Astrocyte (in vitro differentiated cells and primary cell): ENCODE data around the gene RABEP1. TPM values are rescaled to one million over a fixed set of nuclear protein-coding genes. Genes with fewer than 3 reads are reported as not detected.

Experiments used
- DNase-seq: peaks from one replicate; pipeline ENCODE4 v3.0.0-alpha.2; 2010; ENCODE audit warnings: low read depth
- FAIRE-seq: peaks from 2 replicates; lab custom pipeline; 2011; peaks lifted over from hg19 to GRCh38; lab: Jason Lieb, UNC
- H2AFZ ChIP-seq: 2 replicates; pipeline ENCODE4 v1.6.0; 2012; ENCODE audit warnings: low read depth, low read length, inconsistent platforms
- H3K27ac ChIP-seq: 2 replicates; pipeline ENCODE4 v1.5.1; 2011; ENCODE audit warnings: low read depth, low read length, inconsistent platforms
- H3K27me3 ChIP-seq: 2 replicates; pipeline ENCODE4 v1.6.0; 2011; ENCODE audit warnings: low read length, inconsistent platforms; ENCODE audit not compliant: insufficient read depth
- H3K36me3 ChIP-seq: 2 replicates; pipeline ENCODE4 v1.5.1; 2011; ENCODE audit warnings: low read length, inconsistent platforms; ENCODE audit not compliant: insufficient read depth
- H3K4me1 ChIP-seq: 2 replicates; pipeline ENCODE4 v1.5.1; 2011; ENCODE audit warnings: low read length, inconsistent platforms; ENCODE audit not compliant: insufficient read depth
- H3K4me2 ChIP-seq: 2 replicates; pipeline ENCODE4 v1.6.0; 2012; ENCODE audit warnings: low read length, inconsistent platforms
- H3K4me3 ChIP-seq: 2 replicates; pipeline ENCODE4 v1.5.1; 2011; ENCODE audit warnings: low read depth, mild to moderate bottlenecking, low read length, inconsistent platforms; ENCODE audit not compliant: insufficient read depth
- H3K79me2 ChIP-seq: 2 replicates; pipeline ENCODE4 v1.6.0; 2012; ENCODE audit warnings: mild to moderate bottlenecking, low read length, inconsistent platforms; ENCODE audit not compliant: insufficient read depth
- H3K9ac ChIP-seq: 2 replicates; pipeline ENCODE4 v1.6.0; 2012; ENCODE audit warnings: mild to moderate bottlenecking, low read length, inconsistent platforms
- H3K9me3 ChIP-seq: 2 replicates; pipeline ENCODE4 v1.5.1; 2012; ENCODE audit warnings: low read depth, mild to moderate bottlenecking, low read length, inconsistent platforms; ENCODE audit not compliant: insufficient read depth
- H4K20me1 ChIP-seq: 2 replicates; pipeline ENCODE4 v1.6.0; 2012; ENCODE audit warnings: low read length, inconsistent platforms; ENCODE audit not compliant: insufficient read depth
- H3K27ac Mint-ChIP-seq: one replicate; pipeline ENCODE4 v1.8.0; 2021; ENCODE audit warnings: mild to moderate bottlenecking, mixed read lengths; ENCODE audit not compliant: unreplicated experiment
- H3K27me3 Mint-ChIP-seq: one replicate; pipeline ENCODE4 v1.8.0; 2021; ENCODE audit warnings: low read depth, mixed read lengths; ENCODE audit not compliant: unreplicated experiment
- H3K36me3 Mint-ChIP-seq: one replicate; pipeline ENCODE4 v1.8.0; 2021; ENCODE audit warnings: low read depth, mixed read lengths; ENCODE audit not compliant: unreplicated experiment
- H3K4me1 Mint-ChIP-seq: one replicate; pipeline ENCODE4 v1.8.0; 2021; ENCODE audit warnings: low read depth, mixed read lengths; ENCODE audit not compliant: unreplicated experiment
- H3K4me3 Mint-ChIP-seq: one replicate; pipeline ENCODE4 v1.8.0; 2021; ENCODE audit warnings: mild to moderate bottlenecking, moderate library complexity, mixed read lengths; ENCODE audit not compliant: unreplicated experiment
- H3K9me3 Mint-ChIP-seq: one replicate; pipeline ENCODE4 v1.8.0; 2021; ENCODE audit warnings: mild to moderate bottlenecking, mixed read lengths; ENCODE audit not compliant: unreplicated experiment
- EZH2 ChIP-seq: IDR thresholded peaks from 2 replicates; pipeline ENCODE4 v1.6.1; 2012; ENCODE audit warnings: mild to moderate bottlenecking, low read length, inconsistent platforms; ENCODE audit not compliant: insufficient read depth
- total RNA-seq: library from RNA; stranded (reverse); gene quantifications from 2 replicates; pipeline ENCODE4 v1.2.1, GENCODE V29; 2021
- TF ChIP-seq, protein P1 (sequence below): IDR thresholded peaks from 2 replicates; pipeline ENCODE4 v1.5.1; 2011; ENCODE audit warnings: low read depth, mild to moderate bottlenecking, inconsistent platforms, low read length, moderate library complexity; ENCODE audit not compliant: insufficient read depth

Gene RABEP1
- total RNA-seq, 1 donor from 2014 or later: 49.0 TPM

DNA sequence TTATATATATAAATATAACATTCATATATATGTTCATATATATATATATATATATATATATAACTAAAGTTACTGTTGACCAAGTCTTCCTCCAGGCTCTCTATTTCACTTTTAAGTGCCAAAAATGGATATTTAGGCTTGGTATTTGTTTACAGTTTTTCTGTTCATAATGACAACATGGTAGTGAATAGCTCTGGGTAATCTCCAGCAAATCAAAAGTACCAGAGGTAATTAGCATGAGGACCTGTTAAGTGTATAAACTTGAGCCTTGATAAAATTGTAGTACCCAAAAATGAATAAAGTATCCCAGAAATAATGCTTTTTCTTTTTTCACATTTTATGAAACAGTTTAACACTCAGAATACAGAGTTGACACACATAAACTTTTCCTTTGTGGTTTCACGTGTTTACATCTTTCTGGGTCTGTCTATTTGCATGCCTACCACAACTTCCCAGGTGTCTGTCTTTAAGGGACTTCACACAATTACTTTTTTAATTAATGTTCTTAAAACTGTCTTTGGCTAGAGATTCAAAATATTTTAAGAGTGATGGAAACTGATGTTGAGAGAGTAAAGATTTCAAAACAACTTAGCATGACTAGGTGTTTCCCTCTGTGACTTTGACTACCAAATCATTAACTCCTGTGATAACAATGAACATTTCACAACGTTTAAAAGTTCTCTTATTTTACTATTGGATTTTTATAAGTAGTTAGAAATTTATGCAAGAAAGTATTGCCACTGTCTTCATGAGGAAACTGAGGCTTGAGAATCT, 47.9 kb downstream of the RABEP1 start:
- H3K9me3 ChIP-seq: no peaks in the 10 kb centered on the region
- Mint-ChIP-seq H3K36me3 (peaks cover 7% of the 10 kb centered on the region), H3K27ac (no peak overlapping the region), H3K4me1 (peaks cover 11% of the 10 kb centered on the region), H3K9me3 (no peaks in the 10 kb centered on the region), H3K27me3 (no peaks in the 10 kb centered on the region), H3K4me3 (no peak overlapping the region)
- H3K27me3 ChIP-seq: no peaks in the 10 kb centered on the region
- H3K27ac ChIP-seq: no peak overlapping the region
- TF ChIP-seq EZH2: no peak
- TF ChIP-seq, protein P1, sequence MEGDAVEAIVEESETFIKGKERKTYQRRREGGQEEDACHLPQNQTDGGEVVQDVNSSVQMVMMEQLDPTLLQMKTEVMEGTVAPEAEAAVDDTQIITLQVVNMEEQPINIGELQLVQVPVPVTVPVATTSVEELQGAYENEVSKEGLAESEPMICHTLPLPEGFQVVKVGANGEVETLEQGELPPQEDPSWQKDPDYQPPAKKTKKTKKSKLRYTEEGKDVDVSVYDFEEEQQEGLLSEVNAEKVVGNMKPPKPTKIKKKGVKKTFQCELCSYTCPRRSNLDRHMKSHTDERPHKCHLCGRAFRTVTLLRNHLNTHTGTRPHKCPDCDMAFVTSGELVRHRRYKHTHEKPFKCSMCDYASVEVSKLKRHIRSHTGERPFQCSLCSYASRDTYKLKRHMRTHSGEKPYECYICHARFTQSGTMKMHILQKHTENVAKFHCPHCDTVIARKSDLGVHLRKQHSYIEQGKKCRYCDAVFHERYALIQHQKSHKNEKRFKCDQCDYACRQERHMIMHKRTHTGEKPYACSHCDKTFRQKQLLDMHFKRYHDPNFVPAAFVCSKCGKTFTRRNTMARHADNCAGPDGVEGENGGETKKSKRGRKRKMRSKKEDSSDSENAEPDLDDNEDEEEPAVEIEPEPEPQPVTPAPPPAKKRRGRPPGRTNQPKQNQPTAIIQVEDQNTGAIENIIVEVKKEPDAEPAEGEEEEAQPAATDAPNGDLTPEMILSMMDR: no peak
- H3K36me3 ChIP-seq: peaks cover 14% of the 10 kb centered on the region
- H4K20me1 ChIP-seq: peaks cover 7% of the 10 kb centered on the region
- DNase-seq (peak; percentile 17), FAIRE-seq (peak; percentile 65)
- no peak overlapping the region for H3K4me2 ChIP-seq
- H3K4me1 ChIP-seq: peaks cover 8% of the 10 kb centered on the region
- no peak overlapping the region for H3K9ac ChIP-seq
- no peak overlapping the region for H3K4me3 ChIP-seq
- H3K79me2 ChIP-seq: peaks cover 30% of the 10 kb centered on the region
- no peak overlapping the region for H2AFZ ChIP-seq

DNA sequence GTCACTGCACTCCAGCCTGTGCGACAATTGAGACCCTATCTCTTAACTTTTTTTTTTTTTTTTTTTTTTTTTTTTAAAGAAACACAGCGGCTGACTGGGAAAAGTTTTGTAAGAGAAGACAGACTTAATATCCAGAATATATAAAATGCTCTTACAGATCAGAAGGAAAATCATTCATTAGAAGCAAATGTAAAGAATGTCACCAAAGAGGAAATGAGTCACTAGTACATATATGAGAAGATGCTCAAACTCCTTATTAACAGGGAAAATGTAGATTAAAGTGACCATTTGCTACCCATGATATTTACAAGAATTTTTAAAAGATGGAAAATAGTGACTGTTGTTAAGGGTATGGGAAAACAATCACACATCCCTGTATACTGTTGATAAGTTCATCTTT, 48.9 kb downstream of the RABEP1 start:
- H4K20me1 ChIP-seq: peaks cover 12% of the 10 kb centered on the region
- peaks cover 30% of the 10 kb centered on the region for H3K79me2 ChIP-seq
- no peaks in the 10 kb centered on the region for H3K27me3 ChIP-seq
- Mint-ChIP-seq H3K4me3 (no peak overlapping the region), H3K4me1 (peaks cover 11% of the 10 kb centered on the region), H3K36me3 (peaks cover 9% of the 10 kb centered on the region), H3K27ac (no peak overlapping the region), H3K9me3 (no peaks in the 10 kb centered on the region), H3K27me3 (no peaks in the 10 kb centered on the region)
- H3K27ac ChIP-seq: no peak overlapping the region
- DNase-seq: no peak
- no peak for FAIRE-seq
- no peak overlapping the region for H3K4me3 ChIP-seq
- no peak overlapping the region for H3K9ac ChIP-seq
- no peak for TF ChIP-seq EZH2
- TF ChIP-seq, protein P1: no peak
- no peak overlapping the region for H3K4me2 ChIP-seq
- H3K9me3 ChIP-seq: no peaks in the 10 kb centered on the region
- H3K4me1 ChIP-seq: peaks cover 8% of the 10 kb centered on the region
- H2AFZ ChIP-seq: no peak overlapping the region
- H3K36me3 ChIP-seq: peaks cover 14% of the 10 kb centered on the region

DNA sequence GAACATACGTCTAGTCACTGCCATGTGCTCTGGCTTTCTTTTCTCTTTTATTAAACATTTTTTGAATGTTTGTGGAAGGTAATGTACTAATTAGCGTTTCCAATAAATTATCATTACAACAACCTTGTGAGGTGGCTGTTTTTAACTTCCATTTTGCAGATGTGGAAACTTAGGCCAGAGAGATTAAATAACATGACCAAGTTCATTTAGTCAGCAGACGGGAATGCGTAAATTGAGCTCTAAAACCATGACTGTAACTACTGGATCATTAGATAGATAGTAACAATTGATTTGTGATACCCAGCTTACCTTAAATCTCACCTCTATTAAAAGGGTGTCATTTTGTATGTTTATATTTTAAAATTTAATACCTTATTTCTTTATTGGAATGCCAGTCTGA, 49.4 kb downstream of the RABEP1 start:
- H3K4me3 Mint-ChIP-seq: no peak overlapping the region
- no peak overlapping the region for H3K27ac Mint-ChIP-seq
- H3K9ac ChIP-seq: no peak overlapping the region

More for the DNA sequence above, 49.4 kb downstream of the RABEP1 start:
- Histone ChIP-seq H4K20me1 (peaks cover 12% of the 10 kb centered on the region), H3K4me2 (no peak overlapping the region), H2AFZ (no peak overlapping the region), H3K9me3 (no peaks in the 10 kb centered on the region), H3K4me3 (no peak overlapping the region), H3K79me2 (peaks cover 27% of the 10 kb centered on the region), H3K27ac (no peak overlapping the region), H3K4me1 (peaks cover 8% of the 10 kb centered on the region), H3K36me3 (peaks cover 14% of the 10 kb centered on the region), H3K27me3 (no peaks in the 10 kb centered on the region)
- peak; percentile 78 for FAIRE-seq
- Mint-ChIP-seq H3K36me3 (peaks cover 9% of the 10 kb centered on the region), H3K27me3 (no peaks in the 10 kb centered on the region), H3K4me1 (peaks cover 11% of the 10 kb centered on the region), H3K9me3 (no peaks in the 10 kb centered on the region)
- TF ChIP-seq EZH2: no peak
- TF ChIP-seq, protein P1: no peak
- peak; percentile 49 for DNase-seq
